Esophagus muscularis mucosa (tissue), 3 donors: ENCODE results near the gene CUX1.

Experiments
- CTCF ChIP-seq, 3 experiments: fragments of 200-600 bp in 2 of 3; fragments of 450-650 bp in 1 of 3; sonication (generic) in 2 of 3; IDR thresholded peaks; one replicate each; pipeline ENCODE4 v1.5.1; 2017 to 2019; ENCODE audit warnings: antibody characterized with exemption in 3 of 3, mild to moderate bottlenecking in 2 of 3, moderate library complexity in 1 of 3
- POLR2A ChIP-seq: fragments of 450-650 bp; IDR thresholded peaks from one replicate; pipeline ENCODE4 v1.6.1; 2017; ENCODE audit warnings: antibody characterized with exemption, moderate library complexity, mild to moderate bottlenecking, low read depth

- no peak for TF ChIP-seq CTCF (IDR thresholded peaks at IDR 0.05)
- no peak for TF ChIP-seq POLR2A
Observed at GRCh38 chr7:102182016-102182415, 364.6 kb downstream of the CUX1 start.
